Loucy (cell line): ENCODE data around the gene CTNNBIP1.

ENCODE experiments used
- EZH2phosphoT487 ChIP-seq: fragments of 200-600 bp; IDR thresholded peaks from 2 replicates; pipeline ENCODE4 v1.6.1; 2018; ENCODE audit warnings: antibody characterized with exemption, mild to moderate bottlenecking, moderate library complexity, borderline replicate concordance
- TF ChIP-seq, protein P1 (sequence below): fragments of 200-600 bp; sonication (generic); conservative IDR thresholded peaks from 2 replicates; pipeline ENCODE4 v1.5.1; 2014; ENCODE audit warnings: mild to moderate bottlenecking, antibody characterized with exemption, low read length

DNA sequence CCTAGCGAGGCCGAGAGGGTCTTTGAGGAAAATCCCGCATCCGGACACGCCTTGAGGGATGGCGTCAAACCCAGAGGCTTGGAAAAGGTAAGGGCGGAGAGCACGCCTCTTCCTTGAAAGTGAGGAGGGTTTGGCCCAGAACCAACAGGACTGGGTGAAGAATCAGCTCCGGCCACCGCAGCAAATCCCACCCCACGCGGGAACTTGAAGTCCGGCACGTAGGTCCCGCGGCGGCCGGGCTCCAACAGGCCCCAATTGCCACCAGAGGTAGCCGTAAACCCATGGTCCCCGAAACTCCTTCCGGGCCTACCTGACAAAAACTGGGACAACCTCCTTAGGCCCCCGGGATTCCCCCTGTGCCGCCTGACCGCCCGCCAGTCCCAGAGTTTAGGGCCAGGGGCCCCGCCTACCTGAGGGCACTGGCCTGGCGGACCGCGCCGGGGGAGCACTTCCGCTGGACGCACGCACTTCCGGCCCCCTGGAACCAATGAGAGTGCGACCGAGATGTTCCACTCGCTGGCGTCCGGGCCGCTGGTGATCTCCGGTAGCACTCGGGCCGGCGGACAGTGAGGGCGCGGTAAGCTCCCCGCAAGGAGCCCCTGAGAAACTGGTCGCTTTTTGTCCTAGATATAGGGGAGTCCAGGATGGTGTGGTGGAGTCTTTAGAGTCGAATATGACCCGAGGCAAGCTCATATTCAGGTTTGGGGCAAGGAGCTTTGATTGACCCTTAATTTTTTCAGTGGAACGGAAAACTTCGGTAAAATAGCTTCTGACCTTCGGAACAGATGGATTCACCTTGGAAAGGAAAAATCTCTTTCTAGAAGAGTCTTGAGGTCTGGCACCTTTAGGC, 33.1 kb upstream of the CTNNBIP1 start, which contains the start of the genes LZIC and NMNAT1:
- TF ChIP-seq, protein P1, sequence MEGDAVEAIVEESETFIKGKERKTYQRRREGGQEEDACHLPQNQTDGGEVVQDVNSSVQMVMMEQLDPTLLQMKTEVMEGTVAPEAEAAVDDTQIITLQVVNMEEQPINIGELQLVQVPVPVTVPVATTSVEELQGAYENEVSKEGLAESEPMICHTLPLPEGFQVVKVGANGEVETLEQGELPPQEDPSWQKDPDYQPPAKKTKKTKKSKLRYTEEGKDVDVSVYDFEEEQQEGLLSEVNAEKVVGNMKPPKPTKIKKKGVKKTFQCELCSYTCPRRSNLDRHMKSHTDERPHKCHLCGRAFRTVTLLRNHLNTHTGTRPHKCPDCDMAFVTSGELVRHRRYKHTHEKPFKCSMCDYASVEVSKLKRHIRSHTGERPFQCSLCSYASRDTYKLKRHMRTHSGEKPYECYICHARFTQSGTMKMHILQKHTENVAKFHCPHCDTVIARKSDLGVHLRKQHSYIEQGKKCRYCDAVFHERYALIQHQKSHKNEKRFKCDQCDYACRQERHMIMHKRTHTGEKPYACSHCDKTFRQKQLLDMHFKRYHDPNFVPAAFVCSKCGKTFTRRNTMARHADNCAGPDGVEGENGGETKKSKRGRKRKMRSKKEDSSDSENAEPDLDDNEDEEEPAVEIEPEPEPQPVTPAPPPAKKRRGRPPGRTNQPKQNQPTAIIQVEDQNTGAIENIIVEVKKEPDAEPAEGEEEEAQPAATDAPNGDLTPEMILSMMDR = no peak
- no peak for TF ChIP-seq EZH2phosphoT487
